ENCODE data around the gene GPR32.
"Not testable (repeated sequence)": the region's sequence is repeated elsewhere in the genome, so short reads cannot be mapped to it uniquely, and the experiment has no call there.

Gene GPR32

DNA sequence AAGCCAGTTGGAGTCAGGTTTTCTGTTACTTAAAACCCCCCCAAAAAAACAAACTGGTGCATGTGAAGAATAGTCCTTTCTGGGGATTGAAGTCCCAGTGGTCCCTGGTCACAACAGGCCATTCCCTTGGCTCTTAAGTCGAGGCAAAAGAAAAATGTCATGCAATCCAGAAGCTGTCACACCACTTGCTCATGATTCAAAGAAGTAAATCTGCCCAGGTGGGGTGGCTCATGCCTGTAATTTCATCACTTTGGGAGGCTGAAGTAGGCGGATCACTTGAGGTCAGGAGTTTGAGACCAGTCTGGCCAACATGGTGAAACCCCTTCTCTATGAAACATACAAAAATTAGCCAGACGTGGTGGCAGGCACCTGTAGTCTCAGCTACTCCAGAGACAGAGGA is 8.8 kb upstream of the GPR32 start:
- not testable (repeated sequence) for H2AFZ ChIP-seq (ENCODE audit: low read depth, low read length); H3K9me3 ChIP-seq (ENCODE audit: control insufficient read depth, low read length); H3K14ac ChIP-seq (ENCODE audit: low read length in 2 of 2); DNase-seq; H3K23ac ChIP-seq (ENCODE audit: low read length in 2 of 2); H3K4me2 ChIP-seq (ENCODE audit: low read length, poor library complexity, severe bottlenecking); H3K27ac ChIP-seq (ENCODE audit: low read length, poor library complexity, severe bottlenecking); H2BK12ac ChIP-seq (ENCODE audit: low read length in 2 of 2); H3K4me1 ChIP-seq (ENCODE audit: control insufficient read depth, insufficient read depth, low read depth, low read length); H3K36me3 ChIP-seq (ENCODE audit: control insufficient read depth in 1 of 2, insufficient read depth in 2 of 2, low read depth in 1 of 2, low read length in 2 of 2); H3K79me1 ChIP-seq (replicated peaks; ENCODE audit: low read length, poor library complexity, severe bottlenecking); H2AK5ac ChIP-seq (ENCODE audit: low read length, severe bottlenecking); H3K4me3 ChIP-seq (ENCODE audit: insufficient read depth in 1 of 2, low read depth in 1 of 2, low read length in 2 of 2); H4K91ac ChIP-seq (ENCODE audit: low read length); H4K8ac ChIP-seq (ENCODE audit: low read length); H3K9ac ChIP-seq (ENCODE audit: low read length); H2BK120ac ChIP-seq (ENCODE audit: low read depth, low read length); H2BK15ac ChIP-seq (ENCODE audit: low read depth, poor library complexity, severe bottlenecking); H3K4ac ChIP-seq (ENCODE audit: low read depth in 1 of 2, low read length in 2 of 2); H3K18ac ChIP-seq (ENCODE audit: low read depth in 1 of 2, low read length in 2 of 2); H2BK5ac ChIP-seq (ENCODE audit: low read depth, low read length, poor library complexity, severe bottlenecking); H3K27me3 ChIP-seq (ENCODE audit: control insufficient read depth in 1 of 2, insufficient read depth in 1 of 2, low read length in 2 of 2)
- 34% methylated on average over 3 of the region's 3 CpGs for WGBS

DNA sequence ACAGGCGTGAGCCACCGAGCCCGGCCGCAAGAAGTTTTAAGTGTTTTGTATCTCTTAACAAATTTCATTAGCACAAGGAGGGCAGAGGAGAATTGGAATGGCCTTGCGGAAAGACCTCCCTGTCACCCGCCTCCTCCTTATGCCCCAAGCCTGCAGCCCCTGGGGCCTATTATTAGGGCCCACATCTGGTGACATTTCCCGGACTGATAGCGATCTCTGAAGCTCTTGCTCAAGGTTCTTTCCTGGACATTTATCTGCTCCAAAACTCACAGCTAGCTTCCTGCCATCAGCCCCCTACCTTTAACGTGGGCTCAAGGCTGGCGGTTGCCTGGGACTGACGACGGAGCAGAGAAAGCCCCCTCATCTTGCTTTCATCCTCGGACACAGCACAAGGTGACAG is 6.7 kb upstream of the GPR32 start:
- H3K27me3 ChIP-seq (ENCODE audit: control insufficient read depth in 1 of 2, insufficient read depth in 1 of 2, low read length in 2 of 2); H2BK120ac ChIP-seq (ENCODE audit: low read depth, low read length); H3K9me3 ChIP-seq (ENCODE audit: control insufficient read depth, low read length); H4K8ac ChIP-seq (ENCODE audit: low read length); H3K4me1 ChIP-seq (ENCODE audit: control insufficient read depth, insufficient read depth, low read depth, low read length); H2AFZ ChIP-seq (ENCODE audit: low read depth, low read length); H2AK5ac ChIP-seq (ENCODE audit: low read length, severe bottlenecking); H3K4me2 ChIP-seq (ENCODE audit: low read length, poor library complexity, severe bottlenecking); H3K9ac ChIP-seq (ENCODE audit: low read length); H2BK15ac ChIP-seq (ENCODE audit: low read depth, poor library complexity, severe bottlenecking); DNase-seq; H3K36me3 ChIP-seq (ENCODE audit: control insufficient read depth in 1 of 2, insufficient read depth in 2 of 2, low read depth in 1 of 2, low read length in 2 of 2); H3K14ac ChIP-seq (ENCODE audit: low read length in 2 of 2); H2BK12ac ChIP-seq (ENCODE audit: low read length in 2 of 2); H3K18ac ChIP-seq (ENCODE audit: low read depth in 1 of 2, low read length in 2 of 2); H3K27ac ChIP-seq (ENCODE audit: low read length, poor library complexity, severe bottlenecking); H3K4me3 ChIP-seq (ENCODE audit: insufficient read depth in 1 of 2, low read depth in 1 of 2, low read length in 2 of 2); H3K23ac ChIP-seq (ENCODE audit: low read length in 2 of 2); H4K91ac ChIP-seq (ENCODE audit: low read length); H2BK5ac ChIP-seq (ENCODE audit: low read depth, low read length, poor library complexity, severe bottlenecking); H3K4ac ChIP-seq (ENCODE audit: low read depth in 1 of 2, low read length in 2 of 2); H3K79me1 ChIP-seq (replicated peaks; ENCODE audit: low read length, poor library complexity, severe bottlenecking): not testable (repeated sequence)
- 83% methylated on average over 6 of the region's 13 CpGs for whole genome bisulfite sequencing

DNA sequence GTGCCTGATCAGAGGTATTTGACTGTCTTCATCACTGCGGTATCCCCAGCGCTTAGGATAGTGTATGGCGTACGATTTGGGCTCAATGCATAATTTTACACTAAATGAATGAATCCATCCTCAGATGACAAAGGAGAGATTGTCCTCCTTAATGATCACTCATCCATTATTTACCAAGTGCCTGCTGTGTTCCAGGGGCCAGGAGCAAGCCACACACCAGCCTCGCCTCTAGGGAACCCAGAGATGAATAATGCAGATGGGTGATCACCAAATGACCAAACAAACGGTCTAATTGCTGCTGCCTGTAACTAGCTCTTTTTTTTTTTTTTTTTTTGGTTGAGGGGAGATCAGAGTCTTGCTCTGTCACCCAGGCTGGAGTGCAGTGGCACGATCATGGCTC is 5.9 kb upstream of the GPR32 start:
- H4K91ac ChIP-seq (ENCODE audit: low read length) = no peak overlapping the region
- H3K27ac ChIP-seq (ENCODE audit: low read length, poor library complexity, severe bottlenecking) = no peak overlapping the region
- H3K9ac ChIP-seq (ENCODE audit: low read length) = no peak overlapping the region
- H2BK120ac ChIP-seq (ENCODE audit: low read depth, low read length) = no peak overlapping the region
- no peak overlapping the region for H3K4me2 ChIP-seq (ENCODE audit: low read length, poor library complexity, severe bottlenecking)
- no peak for DNase-seq
- no peak overlapping the region for H2BK5ac ChIP-seq (ENCODE audit: low read depth, low read length, poor library complexity, severe bottlenecking)
- H4K8ac ChIP-seq (ENCODE audit: low read length) = no peak overlapping the region
- H3K36me3 ChIP-seq (ENCODE audit: control insufficient read depth in 1 of 2, insufficient read depth in 2 of 2, low read depth in 1 of 2, low read length in 2 of 2) = no peaks in the 10 kb centered on the region
- no peaks in the 10 kb centered on the region for H3K79me1 ChIP-seq (replicated peaks; ENCODE audit: low read length, poor library complexity, severe bottlenecking)
- no peak overlapping the region for H3K4me3 ChIP-seq (ENCODE audit: insufficient read depth in 1 of 2, low read depth in 1 of 2, low read length in 2 of 2)
- H3K18ac ChIP-seq (ENCODE audit: low read depth in 1 of 2, low read length in 2 of 2) = no peak overlapping the region
- no peak overlapping the region for H2AK5ac ChIP-seq (ENCODE audit: low read length, severe bottlenecking)
- no peak overlapping the region for H3K4ac ChIP-seq (ENCODE audit: low read depth in 1 of 2, low read length in 2 of 2)
- H3K14ac ChIP-seq (ENCODE audit: low read length in 2 of 2) = no peak overlapping the region
- peaks cover 0 to 5% of the 10 kb centered on the region in 2 experiments for H3K27me3 ChIP-seq (ENCODE audit: control insufficient read depth in 1 of 2, insufficient read depth in 1 of 2, low read length in 2 of 2)
- H3K9me3 ChIP-seq (ENCODE audit: control insufficient read depth, low read length) = no peaks in the 10 kb centered on the region
- no peak overlapping the region for H2BK12ac ChIP-seq (ENCODE audit: low read length in 2 of 2)
- H3K4me1 ChIP-seq (ENCODE audit: control insufficient read depth, insufficient read depth, low read depth, low read length) = no peaks in the 10 kb centered on the region
- H2AFZ ChIP-seq (ENCODE audit: low read depth, low read length) = no peak overlapping the region
- no peak overlapping the region for H3K23ac ChIP-seq (ENCODE audit: low read length in 2 of 2)
- 89% methylated on average over 5 of the region's 7 CpGs for WGBS
- H2BK15ac ChIP-seq (ENCODE audit: low read depth, poor library complexity, severe bottlenecking) = no peak overlapping the region

DNA sequence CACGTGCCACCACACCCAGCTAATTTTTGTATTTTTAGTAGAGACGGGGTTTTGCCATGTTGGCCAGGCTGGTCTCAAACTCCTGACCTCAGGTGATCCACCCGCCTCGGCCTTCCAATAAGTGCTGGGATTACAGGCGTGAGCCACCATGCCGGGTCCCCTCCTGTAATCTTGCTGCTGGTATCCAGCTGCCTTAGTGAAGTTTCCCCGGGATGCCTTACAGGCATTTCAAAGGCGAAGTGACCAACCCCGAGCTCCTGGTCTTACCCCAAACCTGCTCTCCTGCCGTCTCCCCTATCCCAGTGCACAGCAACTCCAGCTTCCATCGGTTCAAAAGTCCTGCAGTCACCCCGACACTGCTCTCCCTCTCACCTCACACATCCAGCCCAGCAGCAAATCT is 3.5 kb upstream of the GPR32 start:
- not testable (repeated sequence) for H3K18ac ChIP-seq (ENCODE audit: low read depth in 1 of 2, low read length in 2 of 2); H3K4me3 ChIP-seq (ENCODE audit: insufficient read depth in 1 of 2, low read depth in 1 of 2, low read length in 2 of 2)

More for the DNA sequence above, 3.5 kb upstream of the GPR32 start:
- H2AK5ac ChIP-seq (ENCODE audit: low read length, severe bottlenecking); H2BK120ac ChIP-seq (ENCODE audit: low read depth, low read length); H2AFZ ChIP-seq (ENCODE audit: low read depth, low read length); DNase-seq; H4K8ac ChIP-seq (ENCODE audit: low read length); H2BK15ac ChIP-seq (ENCODE audit: low read depth, poor library complexity, severe bottlenecking); H3K9ac ChIP-seq (ENCODE audit: low read length); H3K23ac ChIP-seq (ENCODE audit: low read length in 2 of 2); H3K4ac ChIP-seq (ENCODE audit: low read depth in 1 of 2, low read length in 2 of 2); H3K14ac ChIP-seq (ENCODE audit: low read length in 2 of 2); H3K9me3 ChIP-seq (ENCODE audit: control insufficient read depth, low read length); H3K4me1 ChIP-seq (ENCODE audit: control insufficient read depth, insufficient read depth, low read depth, low read length); H2BK12ac ChIP-seq (ENCODE audit: low read length in 2 of 2); H3K79me1 ChIP-seq (replicated peaks; ENCODE audit: low read length, poor library complexity, severe bottlenecking); H2BK5ac ChIP-seq (ENCODE audit: low read depth, low read length, poor library complexity, severe bottlenecking); H3K4me2 ChIP-seq (ENCODE audit: low read length, poor library complexity, severe bottlenecking); H4K91ac ChIP-seq (ENCODE audit: low read length); H3K36me3 ChIP-seq (ENCODE audit: control insufficient read depth in 1 of 2, insufficient read depth in 2 of 2, low read depth in 1 of 2, low read length in 2 of 2); H3K27ac ChIP-seq (ENCODE audit: low read length, poor library complexity, severe bottlenecking): not testable (repeated sequence)
- peaks cover 0 to 10% of the 10 kb centered on the region in 2 experiments for H3K27me3 ChIP-seq (ENCODE audit: control insufficient read depth in 1 of 2, insufficient read depth in 1 of 2, low read length in 2 of 2)
- WGBS = 85% methylated on average over 10 of the region's 12 CpGs

Data from mesenchymal stem cell (in vitro differentiated cells and primary cell).